ENCODE data around the gene KIFAP3.

GRCh38 chr1:169904834-169905233, 169.7 kb downstream of the KIFAP3 start:
- no peak for TF ChIP-seq CTCF (IDR thresholded peaks at IDR 0.05; ENCODE audit: low read depth, low read length, poor library complexity, severe bottlenecking)
- no peak for TF ChIP-seq EZH2phosphoT487 (IDR thresholded peaks at IDR 0.05; ENCODE audit: borderline replicate concordance, low read length)
